Lung (tissue), 12 donors: Measurements from ENCODE around the gene PRSS21. TPM values are rescaled to one million over a fixed set of nuclear protein-coding genes. Genes with fewer than 3 reads are reported as not detected.

Experiments used
- ATAC-seq: fragments of 200-7000 bp; cut with Tn5 transposase; one replicate; pipeline ENCODE4 v1.9.1; 2020; ENCODE audit warnings: moderate number of reproducible peaks; ENCODE audit not compliant: insufficient read depth, low FRiP score
- DNase-seq, 3 donors: peaks; one replicate each; pipeline ENCODE4 v3.0.0-alpha.2; 2013 to 2017
- H3K27ac ChIP-seq, 2 donors: one replicate each; pipeline ENCODE4 v1.5.1; 2013; ENCODE audit warnings: mild to moderate bottlenecking in 2 of 2, moderate library complexity in 2 of 2, control low read depth in 1 of 2, inconsistent platforms in 1 of 2, low read depth in 1 of 2, low read length in 1 of 2
- H3K27me3 ChIP-seq, 3 donors: one replicate each; pipeline ENCODE4 v1.5.1; 2013; ENCODE audit warnings: low read length in 2 of 3; ENCODE audit not compliant: control insufficient read depth in 3 of 3, insufficient read depth in 3 of 3
- H3K36me3 ChIP-seq, 4 donors: one replicate each; pipeline ENCODE4 v1.5.1; 2013; ENCODE audit warnings: low read length in 4 of 4, mild to moderate bottlenecking in 1 of 4, moderate library complexity in 1 of 4; ENCODE audit not compliant: control insufficient read depth in 4 of 4, insufficient read depth in 4 of 4
- H3K4me1 ChIP-seq, 5 donors: one replicate each; pipeline ENCODE4 v1.5.1; 2013; ENCODE audit warnings: low read length in 5 of 5, mild to moderate bottlenecking in 2 of 5, moderate library complexity in 1 of 5; ENCODE audit not compliant: control insufficient read depth in 5 of 5, insufficient read depth in 5 of 5
- H3K4me3 ChIP-seq: one replicate; pipeline ENCODE4 v1.5.1; 2013; ENCODE audit warnings: mild to moderate bottlenecking, control low read depth, moderate library complexity
- H3K9ac ChIP-seq, 2 donors: one replicate each; pipeline ENCODE4 v1.5.1; 2013; ENCODE audit warnings: low read length in 2 of 2, control low read depth in 1 of 2; ENCODE audit not compliant: insufficient read depth in 1 of 2
- H3K9me3 ChIP-seq, 4 donors: one replicate each; pipeline ENCODE4 v1.5.1; 2013; ENCODE audit warnings: low read length in 3 of 4, mild to moderate bottlenecking in 1 of 4, moderate library complexity in 1 of 4; ENCODE audit not compliant: control insufficient read depth in 4 of 4, insufficient read depth in 3 of 4
- WGBS, 2 donors: extraction: QIAGEN DNeasy Blood & Tissue Kit; methylation state at CpG; one replicate each; pipeline ENCODE4 v1.1.7; 2013; 5-methylcytosine and 5-hydroxymethylcytosine counted together
- polyA plus RNA-seq, 2 donors: library from polyadenylated mRNA; stranded (reverse); fragments of 200-250 nt; gene quantifications; one replicate each; pipeline ENCODE4 v1.2.1, GENCODE V29; 2013
- total RNA-seq, 2 donors: library from RNA; depleted of rRNA in 1 of 2; stranded (reverse); fragments of >200 nt in 1 of 2; gene quantifications; one replicate each; pipeline ENCODE4 v1.2.1, GENCODE V29; 2014 to 2021
- TF ChIP-seq, protein P1 (sequence below): IDR thresholded peaks from 2 replicates; pipeline ENCODE4 v1.5.1; 2012; ENCODE audit warnings: mild to moderate bottlenecking; ENCODE audit errors: control extremely low read depth, extremely low read depth
- donor health status: control.
- donor health status: control.
- donor health status: Bipolar disorder and iron deficiency.
- donor health status: healthy.
- donor health status: DM: yes; HTN: yes; CAD: no.

Gene PRSS21
- total and polyA plus RNA-seq, 4 donors, result 0.77 to 7.9 (median 4.2) TPM; not detected in 1

DNA sequence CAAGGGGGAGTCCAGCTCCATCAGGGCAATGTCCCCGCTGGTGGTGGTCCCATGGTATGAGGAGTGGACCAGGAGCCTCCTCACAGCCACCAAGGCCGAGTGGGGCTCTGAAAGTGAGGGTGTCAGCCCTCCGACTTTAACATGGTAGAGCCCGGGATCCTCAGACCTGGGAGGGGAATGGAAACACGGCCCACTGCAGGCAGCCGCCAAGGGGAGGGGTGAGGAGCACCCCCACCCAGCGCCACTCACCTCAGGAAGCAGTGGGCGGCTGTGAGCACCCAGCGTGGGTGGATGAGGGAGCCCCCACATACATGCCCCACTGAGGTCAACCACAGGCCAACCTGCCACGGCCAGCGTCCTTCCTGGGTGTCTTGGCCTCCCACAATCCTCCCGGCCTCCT is 23.9 kb downstream of the PRSS21 start:
- Histone ChIP-seq H3K4me1 (peaks cover 0 to 17% (median 0%) of the 10 kb centered on the region in 5 donors), H3K27ac (no peak overlapping the region), H3K36me3 (no peaks in the 10 kb centered on the region), H3K4me3 (no peak overlapping the region), H3K9me3 (no peaks in the 10 kb centered on the region), H3K9ac (no peak overlapping the region), H3K27me3 (peaks cover 0 to 4% (median 3%) of the 10 kb centered on the region in 3 donors)
- DNase-seq (no peak), ATAC-seq (no peak)
- TF ChIP-seq, protein P1, sequence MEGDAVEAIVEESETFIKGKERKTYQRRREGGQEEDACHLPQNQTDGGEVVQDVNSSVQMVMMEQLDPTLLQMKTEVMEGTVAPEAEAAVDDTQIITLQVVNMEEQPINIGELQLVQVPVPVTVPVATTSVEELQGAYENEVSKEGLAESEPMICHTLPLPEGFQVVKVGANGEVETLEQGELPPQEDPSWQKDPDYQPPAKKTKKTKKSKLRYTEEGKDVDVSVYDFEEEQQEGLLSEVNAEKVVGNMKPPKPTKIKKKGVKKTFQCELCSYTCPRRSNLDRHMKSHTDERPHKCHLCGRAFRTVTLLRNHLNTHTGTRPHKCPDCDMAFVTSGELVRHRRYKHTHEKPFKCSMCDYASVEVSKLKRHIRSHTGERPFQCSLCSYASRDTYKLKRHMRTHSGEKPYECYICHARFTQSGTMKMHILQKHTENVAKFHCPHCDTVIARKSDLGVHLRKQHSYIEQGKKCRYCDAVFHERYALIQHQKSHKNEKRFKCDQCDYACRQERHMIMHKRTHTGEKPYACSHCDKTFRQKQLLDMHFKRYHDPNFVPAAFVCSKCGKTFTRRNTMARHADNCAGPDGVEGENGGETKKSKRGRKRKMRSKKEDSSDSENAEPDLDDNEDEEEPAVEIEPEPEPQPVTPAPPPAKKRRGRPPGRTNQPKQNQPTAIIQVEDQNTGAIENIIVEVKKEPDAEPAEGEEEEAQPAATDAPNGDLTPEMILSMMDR, result no peak
- WGBS, 2 donors, result 60 to 75% methylated on average over 12 of the region's 12 CpGs

DNA sequence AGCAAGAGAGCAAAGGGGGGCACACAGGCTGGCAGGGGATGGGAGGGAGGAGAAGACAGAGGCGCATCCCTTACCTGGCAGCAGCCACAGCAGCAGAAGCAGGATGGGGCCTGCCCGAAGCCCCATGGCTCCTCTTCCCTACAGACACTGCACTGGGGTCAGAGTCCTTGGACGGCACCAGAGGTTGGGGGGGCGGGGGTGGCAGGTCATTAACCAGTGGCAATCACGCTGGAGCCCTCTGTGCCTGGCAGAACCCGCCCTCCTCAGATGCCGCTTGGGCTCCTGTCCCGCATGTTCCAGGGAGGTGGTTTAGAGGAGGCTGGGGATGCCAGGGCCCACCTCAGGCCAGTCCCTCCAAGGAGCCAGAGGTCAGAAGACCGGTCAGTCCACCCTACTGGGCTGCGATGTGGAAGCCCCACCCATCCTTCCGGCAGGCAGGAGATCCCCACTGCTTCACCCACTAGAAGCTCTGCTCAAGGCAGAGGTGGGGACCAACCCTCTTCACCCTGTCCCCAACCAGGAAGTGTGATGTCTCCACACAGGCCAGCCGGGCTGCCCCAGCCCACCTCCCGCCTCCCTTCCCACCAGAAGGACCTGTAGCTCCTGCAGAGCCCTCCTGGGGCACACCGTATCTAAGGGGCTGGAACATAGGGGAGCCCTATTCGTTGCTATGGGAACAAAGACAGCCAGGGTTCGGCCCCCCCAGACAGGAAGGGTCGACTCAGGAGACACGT is 24.7 kb downstream of the PRSS21 start:
- peak overlapping the region in 1 of 2 donors; percentile 75 for H3K27ac ChIP-seq
- no peak overlapping the region for H3K4me3 ChIP-seq
- ATAC-seq (no peak), DNase-seq (no peak)
- H3K4me1 ChIP-seq, result peaks cover 0 to 17% (median 0%) of the 10 kb centered on the region in 5 donors
- H3K9me3 ChIP-seq, result no peaks in the 10 kb centered on the region
- H3K27me3 ChIP-seq, result peaks cover 0 to 4% (median 3%) of the 10 kb centered on the region in 3 donors
- WGBS, 2 donors, result 65 to 79% methylated on average over 18 of the region's 18 CpGs
- no peak overlapping the region for H3K9ac ChIP-seq
- TF ChIP-seq, protein P1, result no peak
- no peaks in the 10 kb centered on the region for H3K36me3 ChIP-seq

- peaks cover 0 to 17% (median 0%) of the 10 kb centered on the region in 5 donors for H3K4me1 ChIP-seq
- TF ChIP-seq, protein P1, result peak; percentile 3
- H3K36me3 ChIP-seq, result no peaks in the 10 kb centered on the region
- peak; percentile 14 for ATAC-seq
- WGBS, 2 donors, result 23 to 35% methylated on average over 40 of the region's 40 CpGs
- H3K9ac ChIP-seq, result no peak overlapping the region
- H3K9me3 ChIP-seq, result no peaks in the 10 kb centered on the region
- H3K27me3 ChIP-seq, result peaks cover 0 to 4% (median 3%) of the 10 kb centered on the region in 3 donors
- H3K4me3 ChIP-seq, result no peak overlapping the region
- peak overlapping the region in 1 of 2 donors; percentile 75 for H3K27ac ChIP-seq
- peak; percentile 21 to 58 (median 37) for DNase-seq
Measured at GRCh38 chr16:2842340-2843000, 25.4 kb downstream of the PRSS21 start.
